ENCODE data around the gene RFX4.

RFX4 gene

DNA sequence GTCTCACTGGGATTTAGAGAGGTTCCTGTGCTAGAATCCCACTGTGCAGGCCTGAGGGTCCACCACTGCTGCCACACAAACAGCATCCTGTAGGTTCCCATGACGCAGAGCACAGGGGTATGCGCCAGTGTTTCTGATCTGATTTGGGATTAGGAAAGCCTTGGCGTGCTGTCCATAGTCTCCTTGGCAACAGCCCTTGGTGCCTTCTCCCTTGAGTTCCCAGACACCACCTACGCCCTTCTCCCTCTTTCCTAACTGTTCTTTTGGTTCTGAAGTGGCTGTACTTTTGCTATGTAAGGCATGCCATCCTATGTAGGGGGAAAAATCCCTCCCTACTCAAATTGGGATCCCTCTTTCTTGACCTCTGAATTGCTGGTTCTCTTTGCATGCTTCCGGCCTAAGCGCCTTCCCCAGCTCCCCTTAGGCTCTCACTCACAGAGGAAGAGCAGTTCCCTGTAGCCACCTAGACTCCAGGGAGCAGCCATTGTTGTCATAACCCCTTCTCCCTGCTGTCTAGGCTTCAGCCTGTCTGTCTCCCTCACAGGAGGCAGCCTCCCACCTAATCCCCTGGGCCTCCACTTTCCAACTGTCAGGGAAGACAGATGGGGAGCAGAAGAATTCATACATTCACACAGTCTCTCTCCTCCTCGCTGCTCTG is 176.9 kb downstream of the RFX4 start:
- Histone ChIP-seq H3K4me3 (ENCODE audit: low read depth, low read length) (no peak overlapping the region), H3K27me3 (ENCODE audit: insufficient read depth, low read length) (no peaks in the 10 kb centered on the region), H2BK5ac (ENCODE audit: low read depth, low read length, poor library complexity) (no peak overlapping the region), H3K4me1 (ENCODE audit: control insufficient read depth in 1 of 2, insufficient read depth in 2 of 2, low read length in 2 of 2) (peaks cover 0 to 2% of the 10 kb centered on the region in 2 experiments), H4K12ac (ENCODE audit: low read depth, low read length) (no peak overlapping the region), H3K27ac (ENCODE audit: low read depth, low read length) (no peak overlapping the region), H3K36me3 (ENCODE audit: control insufficient read depth in 1 of 2, insufficient read depth in 2 of 2, low read length in 2 of 2) (no peaks in the 10 kb centered on the region), H3K23ac (ENCODE audit: low read length) (no peak overlapping the region), H2AFZ (ENCODE audit: insufficient read depth, low read length, poor library complexity) (no peak overlapping the region), H4K8ac (ENCODE audit: low read depth, low read length) (no peak overlapping the region), H3K9me3 (ENCODE audit: insufficient read depth, low read depth, low read length) (no peaks in the 10 kb centered on the region), H2BK12ac (ENCODE audit: low read length) (no peak overlapping the region), H3K79me2 (ENCODE audit: control insufficient read depth, insufficient read depth, low read length, poor library complexity) (no peaks in the 10 kb centered on the region), H2AK5ac (ENCODE audit: low read length) (no peak overlapping the region), H3K4ac (ENCODE audit: low read depth, low read length) (no peak overlapping the region), H3K14ac (ENCODE audit: low read length) (no peak overlapping the region), H3K9ac (ENCODE audit: low read length) (no peak overlapping the region), H3K4me2 (ENCODE audit: low read length) (no peak overlapping the region), H3K18ac (ENCODE audit: low read length) (no peak overlapping the region), H2BK120ac (ENCODE audit: insufficient read depth, low read length, poor library complexity) (no peak overlapping the region), H3K79me1 (ENCODE audit: low read length) (no peaks in the 10 kb centered on the region), H4K91ac (ENCODE audit: low read depth, low read length) (no peak overlapping the region)
- no CpG with 5 or more reads among the region's 7 CpGs for WGBS (ENCODE audit: extremely low coverage, insufficient coverage, insufficient read length)
- DNase-seq: no peak

DNA sequence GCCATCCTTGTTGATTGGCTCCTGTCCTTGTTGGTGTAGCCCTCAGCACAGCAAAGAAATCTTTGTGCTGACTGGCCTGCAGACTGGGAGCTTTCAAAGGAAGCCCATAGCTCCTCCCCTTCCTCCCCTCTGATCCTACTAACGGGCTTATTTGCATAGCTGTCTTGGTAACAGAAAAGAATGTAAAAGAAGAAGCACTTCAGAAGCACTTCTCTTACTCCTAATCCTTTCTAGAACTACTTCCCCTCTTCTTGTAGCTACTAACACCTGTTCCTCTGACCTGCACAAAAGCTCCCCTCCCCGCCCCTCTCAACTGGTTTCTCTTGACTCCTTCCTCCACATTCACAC is 177.4 kb downstream of the RFX4 start:
- Histone ChIP-seq H2BK5ac (ENCODE audit: low read depth, low read length, poor library complexity) (no peak overlapping the region), H2AK5ac (ENCODE audit: low read length) (no peak overlapping the region), H3K36me3 (ENCODE audit: control insufficient read depth in 1 of 2, insufficient read depth in 2 of 2, low read length in 2 of 2) (no peaks in the 10 kb centered on the region)

DNA sequence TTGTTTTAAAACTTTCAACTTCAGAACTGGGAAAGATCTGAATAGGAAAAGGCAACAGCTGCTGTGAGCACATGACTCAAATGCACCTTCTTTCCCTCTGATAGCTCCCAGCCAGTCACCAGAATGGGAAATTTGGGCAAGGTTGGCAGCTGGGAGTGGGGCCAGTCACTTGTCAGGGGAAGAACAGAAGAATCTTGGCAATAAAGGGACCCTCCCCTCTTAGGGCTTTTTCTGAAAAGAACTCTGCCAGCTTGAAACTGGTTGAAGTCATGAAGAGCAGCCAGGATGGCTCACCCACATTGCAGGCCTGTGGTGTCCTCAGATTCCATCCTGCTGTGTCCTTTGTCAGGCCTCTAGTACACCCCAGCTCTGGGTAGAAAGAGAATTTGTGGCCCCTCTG is 181.4 kb downstream of the RFX4 start:
- DNase-seq: no peak
- Histone ChIP-seq H2BK12ac (ENCODE audit: low read length) (no peak overlapping the region), H3K79me1 (ENCODE audit: low read length) (no peaks in the 10 kb centered on the region), H3K18ac (ENCODE audit: low read length) (no peak overlapping the region), H3K9me3 (ENCODE audit: insufficient read depth, low read depth, low read length) (no peaks in the 10 kb centered on the region), H3K4ac (ENCODE audit: low read depth, low read length) (no peak overlapping the region), H3K36me3 (ENCODE audit: control insufficient read depth in 1 of 2, insufficient read depth in 2 of 2, low read length in 2 of 2) (no peaks in the 10 kb centered on the region), H2BK120ac (ENCODE audit: insufficient read depth, low read length, poor library complexity) (no peak overlapping the region), H3K79me2 (ENCODE audit: control insufficient read depth, insufficient read depth, low read length, poor library complexity) (no peaks in the 10 kb centered on the region), H3K4me3 (ENCODE audit: low read depth, low read length) (no peak overlapping the region), H3K9ac (ENCODE audit: low read length) (no peak overlapping the region), H2BK5ac (ENCODE audit: low read depth, low read length, poor library complexity) (no peak overlapping the region), H4K12ac (ENCODE audit: low read depth, low read length) (no peak overlapping the region), H3K23ac (ENCODE audit: low read length) (no peak overlapping the region), H3K4me2 (ENCODE audit: low read length) (no peak overlapping the region), H3K27me3 (ENCODE audit: insufficient read depth, low read length) (no peaks in the 10 kb centered on the region), H3K4me1 (ENCODE audit: control insufficient read depth in 1 of 2, insufficient read depth in 2 of 2, low read length in 2 of 2) (peaks cover 6 to 7% of the 10 kb centered on the region in 2 experiments), H4K8ac (ENCODE audit: low read depth, low read length) (no peak overlapping the region), H3K27ac (ENCODE audit: low read depth, low read length) (no peak overlapping the region), H2AFZ (ENCODE audit: insufficient read depth, low read length, poor library complexity) (no peak overlapping the region), H2AK5ac (ENCODE audit: low read length) (no peak overlapping the region), H3K14ac (ENCODE audit: low read length) (no peak overlapping the region), H4K91ac (ENCODE audit: low read depth, low read length) (no peak overlapping the region)

More for the DNA sequence above, 177.4 kb downstream of the RFX4 start:
- WGBS (ENCODE audit: extremely low coverage, insufficient coverage, insufficient read length): no CpG with 5 or more reads among the region's 2 CpGs
- Histone ChIP-seq H3K4ac (ENCODE audit: low read depth, low read length) (no peak overlapping the region), H3K79me1 (ENCODE audit: low read length) (no peaks in the 10 kb centered on the region), H2BK120ac (ENCODE audit: insufficient read depth, low read length, poor library complexity) (no peak overlapping the region), H3K4me3 (ENCODE audit: low read depth, low read length) (no peak overlapping the region), H4K8ac (ENCODE audit: low read depth, low read length) (no peak overlapping the region), H3K27ac (ENCODE audit: low read depth, low read length) (no peak overlapping the region), H2BK12ac (ENCODE audit: low read length) (no peak overlapping the region), H4K91ac (ENCODE audit: low read depth, low read length) (no peak overlapping the region), H3K9me3 (ENCODE audit: insufficient read depth, low read depth, low read length) (no peaks in the 10 kb centered on the region), H2AFZ (ENCODE audit: insufficient read depth, low read length, poor library complexity) (no peak overlapping the region), H3K27me3 (ENCODE audit: insufficient read depth, low read length) (no peaks in the 10 kb centered on the region), H3K4me1 (ENCODE audit: control insufficient read depth in 1 of 2, insufficient read depth in 2 of 2, low read length in 2 of 2) (peaks cover 0 to 2% of the 10 kb centered on the region in 2 experiments), H3K4me2 (ENCODE audit: low read length) (no peak overlapping the region), H3K9ac (ENCODE audit: low read length) (no peak overlapping the region), H3K14ac (ENCODE audit: low read length) (no peak overlapping the region), H3K79me2 (ENCODE audit: control insufficient read depth, insufficient read depth, low read length, poor library complexity) (no peaks in the 10 kb centered on the region), H4K12ac (ENCODE audit: low read depth, low read length) (no peak overlapping the region), H3K18ac (ENCODE audit: low read length) (no peak overlapping the region), H3K23ac (ENCODE audit: low read length) (no peak overlapping the region)
- no peak for DNase-seq

DNA sequence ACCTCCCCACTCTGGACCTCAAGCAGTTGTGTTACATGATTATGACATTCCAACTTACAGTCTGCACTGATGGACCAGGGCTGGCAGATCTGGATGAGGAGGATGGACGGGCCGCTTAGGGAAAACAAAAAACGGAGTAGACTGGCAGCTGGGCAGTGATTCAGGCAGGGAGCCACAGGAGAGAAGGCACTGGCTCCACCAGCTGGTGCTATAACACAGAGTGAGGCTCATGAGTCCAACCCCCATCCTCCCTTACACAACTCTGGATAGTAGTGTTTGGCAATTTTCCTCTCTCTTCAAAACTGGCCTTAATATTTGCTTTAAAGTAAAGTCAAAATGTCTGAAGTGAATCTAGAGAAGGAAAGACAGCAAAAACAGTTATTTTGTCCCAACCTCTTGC is 181.9 kb downstream of the RFX4 start:
- no peaks in the 10 kb centered on the region for H3K36me3 ChIP-seq (ENCODE audit: control insufficient read depth in 1 of 2, insufficient read depth in 2 of 2, low read length in 2 of 2)
- H3K79me2 ChIP-seq (ENCODE audit: control insufficient read depth, insufficient read depth, low read length, poor library complexity): no peaks in the 10 kb centered on the region
- no peak overlapping the region for H2BK12ac ChIP-seq (ENCODE audit: low read length)
- H4K12ac ChIP-seq (ENCODE audit: low read depth, low read length): no peak overlapping the region
- H3K23ac ChIP-seq (ENCODE audit: low read length): no peak overlapping the region
- H4K8ac ChIP-seq (ENCODE audit: low read depth, low read length): no peak overlapping the region
- DNase-seq: peak; percentile 18 to 54
- no peak overlapping the region for H3K4ac ChIP-seq (ENCODE audit: low read depth, low read length)
- no peaks in the 10 kb centered on the region for H3K79me1 ChIP-seq (ENCODE audit: low read length)
- no peaks in the 10 kb centered on the region for H3K27me3 ChIP-seq (ENCODE audit: insufficient read depth, low read length)
- no peak overlapping the region for H3K27ac ChIP-seq (ENCODE audit: low read depth, low read length)
- no peak overlapping the region for H2AK5ac ChIP-seq (ENCODE audit: low read length)
- peaks cover 6 to 7% of the 10 kb centered on the region in 2 experiments for H3K4me1 ChIP-seq (ENCODE audit: control insufficient read depth in 1 of 2, insufficient read depth in 2 of 2, low read length in 2 of 2)
- H2AFZ ChIP-seq (ENCODE audit: insufficient read depth, low read length, poor library complexity): no peak overlapping the region
- H3K4me3 ChIP-seq (ENCODE audit: low read depth, low read length): no peak overlapping the region
- H2BK5ac ChIP-seq (ENCODE audit: low read depth, low read length, poor library complexity): no peak overlapping the region
- WGBS (ENCODE audit: extremely low coverage, insufficient coverage, insufficient read length): no CpG with 5 or more reads among the region's 3 CpGs
- no peak overlapping the region for H3K4me2 ChIP-seq (ENCODE audit: low read length)
- no peak overlapping the region for H3K14ac ChIP-seq (ENCODE audit: low read length)
- H3K9ac ChIP-seq (ENCODE audit: low read length): no peak overlapping the region
- no peak overlapping the region for H3K18ac ChIP-seq (ENCODE audit: low read length)
- H2BK120ac ChIP-seq (ENCODE audit: insufficient read depth, low read length, poor library complexity): no peak overlapping the region
- H3K9me3 ChIP-seq (ENCODE audit: insufficient read depth, low read depth, low read length): no peaks in the 10 kb centered on the region
- H4K91ac ChIP-seq (ENCODE audit: low read depth, low read length): no peak overlapping the region

All from trophoblast cell (in vitro differentiated cells and primary cell).